Stimulated activated CD4-positive, alpha-beta T cell treated with anti-CD3 and anti-CD28 coated beads, Interleukin-1b, Interleukin-23, amount 100 ng/mL, for 24 hours (primary cell): ENCODE measurements around the gene ITGB3.
"Not testable (repeated sequence)": the region's sequence is repeated elsewhere in the genome, so short reads cannot be mapped to it uniquely, and the experiment has no call there.

Experiments used
- DNase-seq, 4 experiments: peaks; one replicate each; pipeline ENCODE4 v3.0.0-alpha.2; 2020; ENCODE audit warnings: low read depth in 4 of 4, low spot score in 1 of 4

The ITGB3 gene

GRCh38 chr17:47222047-47222446 lies 31.6 kb upstream of the ITGB3 start:
- no peak for DNase-seq

DNA sequence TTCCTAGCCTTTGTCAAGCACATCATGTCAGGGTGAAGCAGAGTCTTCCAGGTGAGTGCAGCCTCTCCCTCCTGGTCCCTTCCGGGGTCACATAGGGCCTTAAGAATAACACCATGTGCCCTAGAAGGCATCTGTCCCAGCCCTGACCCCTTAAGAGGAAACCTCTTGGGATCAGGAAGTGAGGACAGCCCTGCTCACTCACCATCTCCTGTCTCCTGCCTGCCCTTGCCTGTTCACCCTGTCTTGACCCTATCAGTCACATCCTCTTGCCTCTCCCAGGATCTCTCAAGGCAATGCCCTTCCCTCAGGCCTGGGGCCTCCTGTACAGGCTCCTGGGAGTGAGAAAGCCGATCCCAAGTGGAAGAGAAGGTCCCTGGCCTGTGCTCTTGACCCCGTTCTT lies 30.6 kb upstream of the ITGB3 start:
- DNase-seq, result no peak

- no peak for DNase-seq
These were observed 30.2 kb upstream of the ITGB3 start for GRCh38 chr17:47223460-47223859.

DNA sequence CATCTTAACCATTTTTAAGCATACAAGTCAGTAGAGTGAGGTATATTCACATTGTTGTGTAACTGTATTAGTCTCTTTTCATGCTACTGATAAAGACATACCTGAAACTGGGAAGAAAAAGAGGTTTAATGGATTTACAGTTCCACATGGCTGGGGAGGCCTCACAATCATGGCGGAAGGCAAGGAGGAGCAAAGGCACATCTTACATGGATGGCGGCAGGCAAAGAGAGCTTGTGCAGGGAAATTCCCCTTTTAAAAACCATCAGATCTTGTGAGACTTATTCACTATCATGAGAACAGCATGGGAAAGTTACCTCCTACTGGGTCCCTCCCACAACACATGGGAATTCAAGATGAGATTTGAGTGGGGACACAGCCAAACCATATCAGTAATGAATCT lies 29.6 kb upstream of the ITGB3 start:
- not testable (repeated sequence) for DNase-seq

DNA sequence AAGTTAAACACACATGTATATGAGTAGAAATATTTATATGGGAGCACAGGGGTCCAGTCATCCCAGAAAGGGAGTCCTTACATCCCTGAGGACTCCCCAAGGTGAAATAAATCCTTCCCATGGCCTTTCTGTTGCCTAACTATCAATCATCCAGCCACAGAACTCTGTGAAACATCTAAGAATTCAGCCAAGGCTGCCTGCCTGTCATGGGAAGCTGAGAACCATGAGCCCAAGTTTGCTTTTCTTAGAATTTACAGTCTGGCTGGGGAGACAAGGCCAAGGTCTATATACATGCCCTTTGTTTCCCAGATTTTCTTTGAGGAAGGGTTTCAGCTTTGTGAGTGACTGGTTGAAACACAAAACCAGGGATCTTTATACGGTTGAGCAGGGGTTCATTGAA lies 28.7 kb upstream of the ITGB3 start:
- DNase-seq, result no peak

- no peak for DNase-seq
These were observed 28.2 kb upstream of the ITGB3 start for GRCh38 chr17:47225436-47225858.

DNA sequence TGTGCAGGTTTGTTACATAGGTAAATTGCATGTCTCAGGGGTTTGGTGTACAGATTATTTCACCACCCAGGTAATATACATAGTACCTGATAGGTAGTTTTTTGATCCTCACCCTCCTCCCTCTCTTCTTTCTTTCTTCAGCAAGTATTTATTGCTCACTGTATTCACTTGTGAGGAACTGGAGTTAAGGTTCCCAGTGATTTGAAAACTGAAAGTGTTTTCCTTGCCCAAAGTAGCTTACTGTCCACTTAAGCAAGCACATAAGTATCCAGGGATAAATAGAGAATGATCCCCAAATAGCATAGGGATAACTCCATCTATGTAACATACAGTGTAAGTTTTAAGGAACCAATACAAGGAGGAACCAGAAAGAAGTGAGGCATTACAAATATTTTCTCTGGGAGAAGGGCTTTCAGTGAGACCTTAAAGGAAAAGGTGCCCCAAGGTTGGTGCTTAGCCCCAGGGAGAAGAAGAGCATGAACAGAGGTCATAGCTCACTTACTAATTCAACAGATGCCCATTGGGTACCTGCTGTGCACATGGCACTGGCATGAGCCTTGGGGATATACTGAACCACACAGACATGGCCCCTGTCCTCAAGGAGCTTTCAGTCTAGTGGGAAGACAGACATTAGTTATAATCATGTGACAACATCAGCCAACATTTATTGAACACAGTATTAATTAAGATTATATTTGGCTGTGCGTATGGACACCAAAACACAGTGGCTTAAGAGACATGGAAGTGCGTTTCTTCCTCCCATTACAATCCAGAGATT lies 27.5 kb upstream of the ITGB3 start:
- DNase-seq, result no peak

- DNase-seq, result no peak
These were observed 25.8 kb upstream of the ITGB3 start for GRCh38 chr17:47227862-47228261.

- DNase-seq, result peak; percentile 42 to 72 (median 50)
These were observed 23.8 kb upstream of the ITGB3 start for GRCh38 chr17:47229535-47230443.

GRCh38 chr17:47230864-47231263 lies 22.8 kb upstream of the ITGB3 start:
- DNase-seq, result no peak

DNA sequence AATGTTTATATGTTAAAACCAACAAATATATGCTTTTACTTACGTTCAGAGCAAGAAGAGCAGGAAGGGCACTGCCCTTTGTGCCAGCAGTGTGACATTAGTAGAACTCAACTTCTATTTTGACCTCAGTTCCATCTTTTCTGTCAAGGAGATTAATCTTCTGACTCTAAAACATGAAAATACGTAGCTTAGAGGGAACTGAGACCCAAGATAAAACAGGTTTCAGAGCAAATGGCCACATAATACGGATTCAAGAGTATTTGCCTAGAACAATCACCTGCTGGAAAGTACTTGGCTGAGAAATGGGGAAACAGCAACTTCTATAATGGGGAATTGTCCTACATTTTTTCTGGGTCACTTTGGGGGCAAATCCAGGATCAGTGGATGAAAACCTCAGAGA lies 22.3 kb upstream of the ITGB3 start:
- no peak for DNase-seq

GRCh38 chr17:47231866-47232265 lies 21.8 kb upstream of the ITGB3 start:
- DNase-seq, result no peak

DNA sequence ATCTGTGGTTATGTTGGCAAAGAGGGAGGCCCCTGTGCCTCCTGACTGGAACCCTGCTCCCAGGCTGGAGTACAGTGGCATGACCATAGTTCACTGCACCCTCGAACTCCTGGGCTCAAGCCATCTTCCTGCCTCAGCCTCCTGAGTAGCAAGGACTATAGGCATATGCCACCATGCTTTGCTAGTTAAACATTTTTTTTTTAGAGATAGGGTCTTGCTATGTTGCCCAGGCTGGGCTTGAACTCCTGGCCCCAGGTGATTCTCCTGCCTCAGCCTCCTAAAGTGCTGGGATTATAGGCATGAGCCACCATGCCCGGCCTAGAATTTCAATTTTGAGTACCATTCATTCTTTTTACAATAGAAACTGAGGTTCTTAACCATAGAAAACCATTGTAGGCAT lies 21.2 kb upstream of the ITGB3 start:
- DNase-seq, result no peak

- no peak for DNase-seq
These were observed 18.1 kb upstream of the ITGB3 start for GRCh38 chr17:47235506-47235905.

GRCh38 chr17:47235923-47236322 lies 17.7 kb upstream of the ITGB3 start:
- DNase-seq, result no peak

GRCh38 chr17:47237841-47238240 lies 15.8 kb upstream of the ITGB3 start:
- no peak for DNase-seq

GRCh38 chr17:47238321-47239010 lies 15.2 kb upstream of the ITGB3 start:
- DNase-seq, result no peak

DNA sequence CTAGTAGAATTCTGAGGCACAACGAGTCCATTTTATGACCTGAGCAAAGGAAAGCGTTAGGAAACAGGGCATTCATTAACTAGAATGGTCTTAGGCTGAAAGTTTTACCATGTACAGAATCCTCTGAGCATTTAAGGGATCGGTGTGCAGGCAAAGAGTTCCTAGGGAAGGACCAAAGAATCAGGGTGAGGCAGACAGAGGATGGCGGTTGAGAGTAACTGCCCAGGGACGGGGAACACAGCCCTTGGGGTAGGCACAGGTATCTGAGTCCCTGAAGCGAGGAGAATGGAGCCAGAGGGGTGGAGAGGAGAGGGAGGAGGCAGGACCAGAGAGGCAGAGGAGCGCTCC lies 14.0 kb upstream of the ITGB3 start:
- no peak for DNase-seq

GRCh38 chr17:47239967-47240651 lies 13.5 kb upstream of the ITGB3 start:
- no peak for DNase-seq

DNA sequence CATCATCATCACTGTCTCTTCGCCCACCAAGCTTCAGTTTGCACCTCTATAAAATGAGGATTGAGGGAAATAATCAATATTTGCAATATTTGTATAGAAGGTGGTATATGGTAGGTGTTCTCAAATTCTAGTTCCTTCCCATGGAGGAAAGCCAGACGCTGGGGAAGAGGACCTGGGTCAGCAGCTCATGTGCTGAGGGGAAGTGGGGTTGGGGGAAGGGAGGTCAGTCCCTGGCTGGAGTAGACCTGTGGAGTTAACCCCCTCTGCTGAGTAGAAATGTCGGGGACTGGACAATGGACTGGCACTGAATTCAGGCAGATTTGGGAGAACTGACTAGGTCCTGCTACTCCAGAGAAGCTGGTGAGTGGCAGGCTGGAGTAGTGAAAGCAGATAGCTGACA lies 12.8 kb upstream of the ITGB3 start:
- no peak for DNase-seq

- DNase-seq, result no peak
These were observed 11.0 kb upstream of the ITGB3 start for GRCh38 chr17:47242648-47243047.
